ENCODE measurements around the gene SLCO4C1. TPM values are rescaled to one million over a fixed set of nuclear protein-coding genes. Genes with fewer than 3 reads are reported as not detected.

SLCO4C1 gene
- total RNA-seq, 1 donor from 2014 or later, result 0.33 TPM

GRCh38 chr5:102223542-102224477 lies 72.3 kb downstream of the SLCO4C1 start:
- peaks cover 2% of the 10 kb centered on the region for H3K9me3 Mint-ChIP-seq
- no peaks in the 10 kb centered on the region for H3K4me1 Mint-ChIP-seq
- no peak overlapping the region for H3K27ac Mint-ChIP-seq
- H3K27me3 Mint-ChIP-seq, result peaks cover 4% of the 10 kb centered on the region
- ChIA-PET CTCF (no interaction called here), POLR2A (no interaction called here)
- no peak for DNase-seq
- peak; percentile 86 for TF ChIP-seq CTCF (IDR thresholded peaks at IDR 0.05)
- intact Hi-C loops (cut with micrococcal nuclease), result loop anchor here (10.0 kb wide), 1 partner anchor 1789 kb away; no protein-coding TSS in a partner anchor
- no peak for ATAC-seq (ENCODE audit: low read depth)
- H3K4me3 Mint-ChIP-seq, result no peak overlapping the region
- H3K36me3 Mint-ChIP-seq (ENCODE audit: low read depth), result no peaks in the 10 kb centered on the region

- Mint-ChIP-seq H3K27me3 (peaks cover 4% of the 10 kb centered on the region), H3K4me1 (no peaks in the 10 kb centered on the region), H3K4me3 (no peak overlapping the region), H3K36me3 (ENCODE audit: low read depth) (no peaks in the 10 kb centered on the region), H3K9me3 (peaks cover 2% of the 10 kb centered on the region), H3K27ac (no peak overlapping the region)
- TF ChIP-seq CTCF (IDR thresholded peaks at IDR 0.05), result no peak
- ChIA-PET POLR2A (no interaction called here), CTCF (no interaction called here)
- ATAC-seq (ENCODE audit: low read depth) (no peak), DNase-seq (no peak)
- intact Hi-C loops (cut with micrococcal nuclease), result loop anchor here (10.0 kb wide), 1 partner anchor 1788 kb away; no protein-coding TSS in a partner anchor
These were observed 73.3 kb downstream of the SLCO4C1 start for GRCh38 chr5:102222772-102223171.

GRCh38 chr5:102221949-102222348 lies 74.1 kb downstream of the SLCO4C1 start:
- ChIA-PET POLR2A (no interaction called here), CTCF (no interaction called here)
- no peaks in the 10 kb centered on the region for H3K36me3 Mint-ChIP-seq (ENCODE audit: low read depth)
- no peak overlapping the region for H3K27ac Mint-ChIP-seq
- peaks cover 4% of the 10 kb centered on the region for H3K27me3 Mint-ChIP-seq
- no peak for TF ChIP-seq CTCF (IDR thresholded peaks at IDR 0.05)
- H3K9me3 Mint-ChIP-seq, result peaks cover 2% of the 10 kb centered on the region
- no peaks in the 10 kb centered on the region for H3K4me1 Mint-ChIP-seq
- H3K4me3 Mint-ChIP-seq, result no peak overlapping the region
- ATAC-seq (ENCODE audit: low read depth), result no peak
- intact Hi-C loops (cut with micrococcal nuclease), result loop anchor here (10.0 kb wide), 1 partner anchor 1787 kb away; no protein-coding TSS in a partner anchor
- no peak for DNase-seq

GRCh38 chr5:102218159-102218558 lies 77.9 kb downstream of the SLCO4C1 start:
- TF ChIP-seq CTCF (IDR thresholded peaks at IDR 0.05), result no peak
- Mint-ChIP-seq H3K4me3 (no peak overlapping the region), H3K4me1 (no peaks in the 10 kb centered on the region), H3K27ac (no peak overlapping the region), H3K36me3 (ENCODE audit: low read depth) (no peaks in the 10 kb centered on the region), H3K9me3 (peaks cover 2% of the 10 kb centered on the region), H3K27me3 (peaks cover 4% of the 10 kb centered on the region)
- DNase-seq, result no peak
- ATAC-seq (ENCODE audit: low read depth), result no peak
- ChIA-PET CTCF (no interaction called here), POLR2A (no interaction called here)
- intact Hi-C loops (cut with micrococcal nuclease), result no loop called here

GRCh38 chr5:102216678-102217077 lies 79.4 kb downstream of the SLCO4C1 start:
- H3K9me3 Mint-ChIP-seq, result peaks cover 2% of the 10 kb centered on the region
- ChIA-PET CTCF (no interaction called here), POLR2A (no interaction called here)
- no peak for ATAC-seq (ENCODE audit: low read depth)
- H3K4me1 Mint-ChIP-seq, result no peaks in the 10 kb centered on the region
- no peak for TF ChIP-seq CTCF (IDR thresholded peaks at IDR 0.05)
- peaks cover 1% of the 10 kb centered on the region for H3K27me3 Mint-ChIP-seq
- H3K36me3 Mint-ChIP-seq (ENCODE audit: low read depth), result no peaks in the 10 kb centered on the region
- DNase-seq, result no peak
- H3K27ac Mint-ChIP-seq, result no peak overlapping the region
- intact Hi-C loops (cut with micrococcal nuclease), result no loop called here
- H3K4me3 Mint-ChIP-seq, result no peak overlapping the region

Measured in activated B cell treated with CpG ODN at 0.5 μM for 24 hours (primary cell).